ENCODE results near the gene TMA7B.
"Not testable (repeated sequence)": the region's sequence is repeated elsewhere in the genome, so short reads cannot be mapped to it uniquely, and the experiment has no call there.

TMA7B gene

DNA sequence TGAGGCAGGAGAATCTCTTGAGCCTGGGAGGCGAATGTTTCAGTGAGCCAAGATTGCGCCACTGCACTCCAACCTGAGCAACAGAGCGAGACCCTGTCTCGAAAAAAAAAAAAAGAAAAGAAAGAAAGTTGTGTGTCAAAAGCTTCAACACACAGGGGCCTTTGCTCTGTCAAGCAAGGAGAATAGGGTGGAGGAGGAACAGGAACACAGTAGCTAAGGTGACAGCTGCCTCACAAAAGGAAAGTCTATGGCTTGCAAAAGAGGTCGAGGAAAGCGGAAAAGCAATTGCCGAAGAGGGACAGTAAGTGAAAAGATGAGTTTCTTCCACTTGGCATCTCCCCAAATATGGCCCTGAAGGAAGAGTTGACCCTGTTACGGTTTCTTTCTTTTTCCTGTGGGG is 26.5 kb upstream of the TMA7B start:
- no peak for DNase-seq

DNA sequence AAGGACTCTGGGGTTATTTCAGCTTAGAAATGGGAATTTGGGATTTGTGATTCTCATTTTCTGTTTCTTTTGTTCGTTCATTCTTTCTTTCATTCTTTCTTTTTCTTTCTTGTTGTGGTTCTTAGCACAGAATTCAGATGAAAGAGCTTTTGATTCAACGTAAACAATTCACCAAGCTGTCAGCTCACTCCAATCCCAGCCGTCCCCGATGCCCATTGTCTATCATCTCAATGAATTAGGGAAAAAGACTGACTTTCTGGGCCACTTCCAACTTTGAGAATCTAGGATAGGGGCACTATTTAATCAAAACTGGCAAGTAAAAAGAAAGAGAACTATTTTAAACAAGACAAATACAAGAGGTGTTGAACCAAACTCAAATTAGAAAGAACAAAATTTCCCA is 25.1 kb upstream of the TMA7B start:
- DNase-seq: no peak

DNA sequence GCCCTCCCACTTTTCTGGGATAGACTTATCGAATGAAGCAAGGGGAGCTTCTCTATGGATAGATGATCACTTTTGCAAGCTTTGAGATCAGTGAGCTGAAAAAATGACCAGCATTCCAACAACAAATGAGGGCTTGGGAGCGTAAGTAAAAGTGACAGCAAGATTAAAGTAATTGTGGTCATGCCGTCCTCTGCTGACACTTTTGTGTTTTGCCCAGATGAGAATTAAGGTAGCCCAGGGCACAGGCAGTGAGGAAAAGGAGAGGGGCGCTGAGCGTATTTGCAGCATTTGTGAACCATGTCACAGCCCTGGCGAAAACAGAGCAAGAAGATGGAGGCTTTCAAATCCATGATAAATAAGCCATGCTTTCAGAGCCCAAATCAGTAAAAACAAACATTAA is 24.6 kb upstream of the TMA7B start:
- DNase-seq: no peak

GRCh38 chr22:39936523-39937145 is 23.6 kb upstream of the TMA7B start:
- no peak for DNase-seq

DNA sequence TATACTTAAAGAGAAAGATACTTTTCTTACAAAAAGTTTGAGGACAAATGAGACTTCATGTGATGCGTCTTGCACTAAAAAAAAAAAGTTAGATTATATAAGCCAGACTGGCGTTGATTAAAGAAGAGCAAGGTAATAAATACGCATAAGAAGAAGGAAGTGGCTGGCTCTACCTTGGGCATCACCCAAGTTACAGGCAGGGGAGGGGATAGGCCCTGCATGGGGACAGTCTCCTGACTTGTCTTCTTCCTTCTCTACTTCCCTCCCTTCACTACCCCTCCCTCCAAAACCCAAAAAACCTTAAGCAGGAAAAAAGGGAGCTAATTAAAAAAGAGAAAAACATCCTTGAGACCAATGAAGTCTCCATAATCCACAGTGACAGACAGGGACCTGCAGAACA is 22.3 kb upstream of the TMA7B start:
- DNase-seq: no peak

- peak in 2 of 4 experiments; percentile 19 to 24 for DNase-seq
Observed at GRCh38 chr22:39938509-39939111, 21.6 kb upstream of the TMA7B start.

DNA sequence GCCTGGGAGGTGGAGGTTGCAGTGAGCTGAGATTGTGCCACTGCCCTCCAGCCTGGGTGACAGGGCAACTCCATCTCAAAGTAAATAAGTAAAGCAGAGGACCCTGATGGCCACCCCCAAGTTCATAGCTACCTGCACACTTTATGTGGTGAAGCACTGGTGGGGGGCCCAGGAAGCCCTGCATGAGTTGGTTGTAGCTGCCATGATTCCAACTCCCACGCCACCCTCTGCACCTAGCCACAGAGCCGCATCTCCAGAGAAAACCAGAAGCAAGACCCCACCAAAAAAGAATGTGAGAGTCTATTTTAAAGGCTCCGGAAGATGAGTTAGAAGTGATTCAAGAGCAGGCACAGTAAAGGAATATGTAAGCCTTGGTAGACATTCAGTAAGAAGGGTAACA is 20.4 kb upstream of the TMA7B start:
- no peak for DNase-seq

DNA sequence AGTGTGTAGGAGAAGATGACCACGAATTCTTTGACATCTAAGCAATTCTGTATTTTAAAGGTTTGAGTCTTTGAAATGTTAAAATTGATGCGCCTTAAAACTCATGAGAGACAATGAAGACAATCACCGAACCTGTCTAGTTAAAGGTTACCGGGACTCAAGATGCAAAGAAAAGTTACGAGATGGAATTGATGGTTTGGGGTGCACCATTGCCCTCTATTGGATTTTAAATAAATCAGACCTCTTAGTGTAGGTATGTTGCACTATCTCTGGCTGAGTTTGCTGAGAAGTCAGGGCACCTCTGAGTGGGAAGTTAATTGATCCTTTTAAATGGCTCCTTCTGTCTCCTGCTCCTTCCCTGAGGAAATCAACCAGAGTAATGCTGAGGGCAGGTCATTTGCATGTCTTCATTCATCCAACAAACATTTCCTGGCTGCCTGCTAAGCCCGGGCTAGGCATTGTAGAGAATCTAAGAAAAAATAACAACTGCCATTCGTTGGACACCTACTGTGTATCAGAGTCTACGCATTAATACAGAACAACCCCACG is 19.4 kb upstream of the TMA7B start:
- no peak for DNase-seq

DNA sequence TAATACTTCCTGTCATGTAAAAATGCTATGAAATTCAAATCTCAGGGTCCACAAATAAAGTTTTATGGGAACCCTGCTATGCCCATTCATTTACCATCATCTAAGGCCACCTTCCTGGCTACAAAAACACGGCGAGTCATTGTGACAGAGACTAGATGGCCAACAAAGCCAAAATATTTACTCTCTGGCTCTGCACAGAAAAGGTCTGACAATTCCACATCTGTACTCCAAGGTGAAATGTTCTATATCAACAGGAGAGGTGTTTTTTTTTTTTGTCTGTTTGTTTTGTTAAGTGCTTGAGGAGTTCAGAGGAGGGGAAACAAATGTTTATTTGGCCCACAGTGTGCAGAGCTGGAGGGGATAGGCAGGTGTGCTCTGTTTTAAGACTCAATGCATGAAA is 18.6 kb upstream of the TMA7B start:
- DNase-seq: no peak

DNA sequence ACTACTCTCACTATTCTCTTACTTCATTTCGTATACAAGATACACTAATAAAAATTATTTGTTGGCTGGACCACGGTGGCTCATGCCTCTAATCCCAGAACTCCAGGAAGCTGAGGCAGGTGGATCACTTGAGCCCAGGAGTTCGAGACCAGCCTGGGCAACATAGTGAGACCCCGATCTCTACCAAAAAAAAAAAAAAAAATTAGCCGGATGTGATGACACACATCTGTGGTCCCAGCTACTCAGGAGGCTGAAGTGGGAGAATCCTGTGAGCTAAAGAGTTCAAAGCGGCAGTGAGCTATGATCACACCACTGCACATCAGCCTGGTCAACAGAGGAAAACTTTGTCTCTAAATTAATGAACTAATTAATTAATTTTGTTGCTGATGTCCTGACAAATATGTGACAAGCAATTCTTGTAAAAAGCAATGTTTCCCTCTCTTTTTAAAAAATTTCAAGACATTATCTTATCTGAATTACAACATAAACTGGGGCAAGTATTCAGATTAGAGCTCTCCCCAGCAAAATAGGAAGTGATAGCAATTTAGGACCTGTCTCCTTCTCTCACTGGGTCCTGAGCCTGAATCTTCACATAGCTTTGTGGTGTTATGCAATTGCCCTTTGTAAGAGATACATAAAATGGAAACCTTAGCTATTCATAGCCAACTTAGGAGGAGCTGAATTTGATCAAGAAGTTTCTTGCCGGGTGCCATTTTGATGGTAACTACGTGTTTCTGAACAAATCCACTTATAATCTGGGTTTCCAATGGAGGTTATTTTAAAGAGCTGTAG is 17.6 kb upstream of the TMA7B start:
- no peak for DNase-seq

DNA sequence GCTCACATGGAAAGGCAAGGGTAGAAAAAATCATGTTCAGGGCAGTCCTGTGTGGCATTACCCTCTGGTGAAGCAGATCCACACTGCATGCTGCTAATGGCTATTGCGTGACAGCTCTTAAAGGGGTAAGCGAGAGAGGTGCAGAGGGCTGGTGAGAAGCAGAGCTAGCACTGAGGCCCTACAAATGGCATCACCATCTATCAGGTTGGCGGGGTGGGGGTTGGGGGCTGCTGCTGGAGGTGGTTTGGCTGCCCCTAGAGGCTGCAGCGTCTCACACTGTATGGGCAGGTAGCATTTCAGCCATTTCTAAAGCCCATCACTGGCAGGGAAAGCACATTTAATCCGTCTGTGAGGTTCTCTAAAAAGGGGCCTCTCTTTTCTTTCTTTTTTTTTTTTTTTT is 16.9 kb upstream of the TMA7B start:
- no peak for DNase-seq

- no peak for DNase-seq
Observed at GRCh38 chr22:39943953-39944872, 16.0 kb upstream of the TMA7B start.

DNA sequence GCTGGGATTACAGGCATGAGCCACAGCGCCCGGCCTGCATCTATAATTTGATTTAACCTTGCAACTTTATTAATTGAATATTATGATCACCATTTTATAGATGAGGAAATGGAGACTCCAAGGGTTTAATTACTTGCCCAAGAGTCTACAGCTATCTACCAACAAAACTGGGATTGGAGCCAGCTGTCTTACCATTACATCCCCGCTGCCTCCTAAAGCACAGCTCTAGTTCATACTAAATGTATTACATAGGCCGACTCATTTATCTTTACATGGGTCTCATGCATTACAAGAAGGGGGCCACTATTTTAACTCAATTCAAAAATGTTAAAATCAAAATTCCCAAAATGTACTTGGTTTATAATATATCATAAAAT is 14.1 kb upstream of the TMA7B start:
- no peak for DNase-seq

- DNase-seq: no peak
Observed at GRCh38 chr22:39946503-39947219, 13.5 kb upstream of the TMA7B start.

- no peak for DNase-seq
Observed at GRCh38 chr22:39947220-39948216, 12.7 kb upstream of the TMA7B start.

DNA sequence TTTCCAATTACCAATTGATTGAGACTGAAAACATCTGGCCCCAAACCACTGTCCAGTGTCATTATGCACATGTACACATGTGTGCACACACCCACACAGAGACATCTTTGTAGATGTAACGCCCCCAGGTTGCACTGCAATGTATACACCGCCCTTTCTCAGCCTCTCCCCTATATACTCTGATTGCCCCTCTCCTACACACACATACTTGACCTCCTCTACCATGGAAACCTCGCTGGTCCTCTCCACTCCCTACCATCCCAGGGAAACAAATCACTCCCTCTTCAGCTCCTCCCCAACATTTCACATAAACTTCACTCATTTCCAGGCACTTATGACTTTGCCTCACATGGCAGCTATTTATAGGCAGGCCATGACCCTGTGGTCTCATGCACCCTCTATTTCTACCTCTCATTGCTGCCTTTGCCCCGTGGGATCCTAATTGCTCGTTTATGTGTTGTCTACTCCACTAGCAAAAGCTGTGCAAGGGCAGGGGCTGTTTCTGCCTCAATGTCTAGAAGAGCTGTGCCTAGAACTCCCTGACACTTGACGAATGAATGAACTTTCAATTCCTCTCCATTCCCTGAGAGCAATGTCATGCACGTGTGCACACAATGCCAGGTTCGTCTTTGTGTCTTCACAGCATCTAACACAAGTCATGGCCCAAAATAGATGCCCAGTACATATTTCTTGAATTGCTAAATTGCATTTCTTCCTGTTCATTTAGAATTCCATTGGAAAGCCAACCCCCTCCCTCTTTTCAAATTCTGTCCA is 10.0 kb upstream of the TMA7B start:
- no peak for DNase-seq

GRCh38 chr22:39951603-39952293 is 8.4 kb upstream of the TMA7B start:
- DNase-seq: not testable (repeated sequence)

DNA sequence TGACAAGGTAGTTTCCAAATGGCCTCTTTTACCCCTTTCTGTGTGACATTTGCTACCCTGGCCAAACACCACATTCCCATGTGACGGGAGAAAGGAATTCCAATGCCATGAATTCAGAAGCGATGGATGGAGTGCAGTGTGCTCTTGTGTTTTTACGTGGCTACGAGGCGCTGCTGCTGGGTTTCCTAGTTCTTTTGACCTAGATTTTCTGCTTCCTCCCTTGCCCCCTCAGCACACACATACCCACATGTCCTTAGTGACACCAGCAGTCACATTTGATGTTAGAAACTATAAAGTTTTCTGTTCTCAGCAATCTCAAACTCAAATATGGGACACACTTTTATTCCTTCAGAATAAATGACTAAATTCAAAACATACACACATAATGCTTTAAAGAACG is 7.8 kb upstream of the TMA7B start:
- no peak for DNase-seq

GRCh38 chr22:39953101-39953500 is 7.1 kb upstream of the TMA7B start:
- no peak for DNase-seq

Measured in activated CD4-positive, CD25-positive, alpha-beta regulatory T cell (primary cell).